Fibroblast of skin of left biceps (primary cell): ENCODE results near the gene PDPR.
"Not testable (repeated sequence)": the region's sequence is repeated elsewhere in the genome, so short reads cannot be mapped to it uniquely, and the experiment has no call there.

ENCODE experiments used
- DNase-seq, 2 experiments: peaks; one replicate each; pipeline ENCODE4 v3.0.0-alpha.2; 2013; ENCODE audit warnings: low read depth in 2 of 2

Gene PDPR

DNA sequence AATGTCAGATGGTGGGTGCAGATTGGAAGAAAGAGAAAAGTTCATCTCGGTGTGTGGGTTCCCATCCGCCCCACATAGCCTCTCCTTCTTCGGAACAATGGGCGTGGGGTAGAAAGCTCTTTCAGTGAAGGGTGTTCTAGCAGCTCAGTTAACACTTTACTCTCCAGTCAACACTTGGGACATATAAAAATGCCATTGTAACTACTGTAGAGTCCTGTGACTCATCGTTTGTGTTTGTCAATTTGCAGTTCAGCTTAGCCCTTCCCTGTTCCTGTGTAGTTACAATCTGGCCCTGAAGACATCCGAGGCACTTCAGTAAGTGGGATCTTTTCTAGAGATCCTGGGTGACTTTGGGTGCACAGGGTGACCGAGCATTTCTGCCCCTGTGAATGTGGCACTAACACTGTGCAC, 47.9 kb downstream of the PDPR start:
- no peak for DNase-seq

- no peak for DNase-seq
Observed at GRCh38 chr16:70163596-70163995, 49.5 kb downstream of the PDPR start.

GRCh38 chr16:70166688-70167087, 52.6 kb downstream of the PDPR start:
- DNase-seq: not testable (repeated sequence)

GRCh38 chr16:70173212-70173837, 59.2 kb downstream of the PDPR start, which contains the start of gene CLEC18C:
TSS of gene CLEC18C (plus strand) at chr16:70173787. CDS start at chr16:70174279, 492 bp downstream.
- DNase-seq: not testable (repeated sequence)

GRCh38 chr16:70173916-70174315, 59.8 kb downstream of the PDPR start:
- DNase-seq: not testable (repeated sequence)

DNA sequence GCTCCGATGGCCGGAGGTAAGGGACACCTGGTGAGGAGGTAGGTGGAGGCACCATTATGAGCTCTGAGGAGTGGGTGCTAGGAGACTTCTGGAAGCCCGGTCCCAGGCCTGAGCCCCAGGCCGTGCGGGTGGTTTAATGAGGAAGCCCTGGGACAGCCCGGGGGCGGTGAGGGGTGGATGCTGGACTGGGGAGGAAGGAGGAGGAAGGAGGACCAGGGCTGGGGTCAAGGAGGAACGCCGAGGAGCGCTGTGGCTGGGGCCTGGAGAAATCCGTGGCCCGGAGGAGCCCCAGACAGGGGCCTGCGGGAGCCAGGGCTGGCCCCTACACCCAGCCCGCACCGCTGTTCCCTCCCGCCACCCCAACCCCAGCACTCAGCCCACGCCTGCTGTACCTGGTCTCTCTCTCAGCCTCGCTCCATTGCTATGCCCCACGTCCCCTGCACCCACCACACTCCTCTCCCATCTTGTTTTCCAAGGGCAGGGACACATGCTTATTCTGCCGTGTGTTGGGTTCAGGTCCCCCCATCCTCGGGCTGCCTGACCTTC, 60.3 kb downstream of the PDPR start:
- not testable (repeated sequence) for DNase-seq

DNA sequence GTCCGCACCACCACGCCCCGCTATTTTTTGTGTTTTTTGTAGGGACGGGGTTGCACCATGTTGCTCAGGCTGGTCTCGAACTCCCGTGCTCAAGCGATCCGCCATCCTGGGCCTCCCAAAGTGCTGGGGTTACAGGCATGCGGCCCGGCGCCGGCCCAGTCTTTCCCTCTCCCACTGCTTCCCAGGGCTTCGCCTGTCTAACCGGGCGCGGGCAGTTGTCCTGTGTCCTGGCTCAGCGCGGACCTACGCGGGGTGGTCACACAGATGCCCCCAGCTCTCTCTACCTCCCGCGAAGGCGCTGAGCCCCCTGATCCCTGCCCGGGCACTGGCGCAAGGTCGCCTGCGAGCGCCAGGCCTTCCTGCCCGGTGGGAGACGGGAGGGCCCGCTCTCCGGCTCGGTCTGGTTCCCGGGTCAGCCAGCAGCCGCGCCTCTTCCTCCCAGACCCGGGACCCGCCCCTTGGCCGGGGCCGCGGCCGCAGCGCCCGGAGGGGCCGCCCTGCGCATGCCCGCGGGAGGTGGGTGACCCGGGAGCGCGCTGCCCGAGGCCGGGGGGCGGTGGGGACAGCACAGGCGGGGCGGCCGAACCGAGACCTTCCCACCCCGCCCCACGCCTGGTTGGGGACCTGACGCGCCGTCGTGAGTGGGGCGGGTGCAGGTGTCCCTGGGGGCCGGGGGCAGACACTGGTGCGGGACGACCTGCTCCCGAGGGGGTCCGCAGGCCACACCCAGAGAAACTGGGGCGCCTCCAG, 73.9 kb downstream of the PDPR start:
- DNase-seq: not testable (repeated sequence)

- DNase-seq: not testable (repeated sequence)
Observed at GRCh38 chr16:70188608-70188915, 74.4 kb downstream of the PDPR start.

DNA sequence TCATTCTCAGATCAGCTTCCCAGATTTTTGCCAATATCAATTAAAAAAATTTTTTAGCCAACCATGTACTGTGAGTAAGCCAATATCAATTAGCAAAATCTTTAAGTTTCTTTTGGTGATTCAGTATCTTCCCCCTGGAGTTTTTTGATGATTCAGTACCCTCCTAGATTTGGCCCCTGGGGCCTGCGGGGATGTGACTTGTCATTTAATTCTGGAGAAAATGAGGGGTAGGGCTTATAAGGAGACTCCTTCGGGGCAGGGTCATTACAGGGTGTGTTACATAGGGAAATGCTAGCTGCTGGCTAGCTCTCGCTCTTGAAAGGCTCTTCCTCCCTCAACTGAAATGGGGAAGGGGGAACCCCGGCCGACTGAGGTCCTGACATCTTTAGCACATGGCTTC, 76.4 kb downstream of the PDPR start:
- DNase-seq: not testable (repeated sequence)

- DNase-seq: not testable (repeated sequence)
Observed at GRCh38 chr16:70196683-70197300, 82.7 kb downstream of the PDPR start.

DNA sequence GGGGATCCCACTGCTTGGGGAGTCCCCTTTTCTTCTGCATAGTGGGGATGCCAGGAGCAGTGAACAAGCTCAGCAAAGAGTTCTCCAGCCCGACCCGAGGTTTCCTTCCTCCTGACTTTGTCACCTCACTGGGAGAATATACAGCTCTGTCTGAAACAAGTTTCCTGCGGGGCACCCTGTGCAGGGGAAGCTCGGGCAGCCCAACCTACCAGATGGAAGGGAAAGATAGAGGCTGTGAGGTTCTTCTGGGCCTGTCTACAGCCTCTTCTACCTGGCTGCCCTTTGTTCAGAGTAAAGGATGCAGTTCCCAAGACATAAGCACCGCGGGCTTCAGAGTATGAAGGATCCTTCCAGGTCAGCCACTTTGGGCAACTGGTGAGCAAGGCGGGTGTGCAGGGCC, 83.5 kb downstream of the PDPR start:
- not testable (repeated sequence) for DNase-seq

- DNase-seq: not testable (repeated sequence)
Observed at GRCh38 chr16:70198230-70198629, 84.1 kb downstream of the PDPR start.

GRCh38 chr16:70198666-70199065, 84.5 kb downstream of the PDPR start:
- not testable (repeated sequence) for DNase-seq

DNA sequence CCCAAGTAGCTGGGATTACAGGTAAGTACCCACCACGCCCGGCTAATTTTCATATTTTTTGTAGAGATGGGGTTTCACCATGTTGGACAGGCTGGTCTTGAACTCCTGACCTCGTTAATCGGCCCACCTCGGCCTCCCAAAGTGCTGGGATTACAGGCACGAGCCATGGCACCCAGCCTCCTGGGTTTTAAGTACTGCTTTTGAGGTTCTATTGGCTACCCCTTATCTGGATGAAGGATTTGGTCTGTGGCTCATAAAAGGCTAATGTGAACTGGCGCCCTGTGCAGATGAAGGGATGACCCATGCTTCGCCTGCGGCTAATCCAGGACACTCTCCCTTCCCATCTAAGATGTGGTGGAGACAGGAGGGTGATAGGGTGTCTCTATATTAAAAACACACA, 85.0 kb downstream of the PDPR start:
- not testable (repeated sequence) for DNase-seq

DNA sequence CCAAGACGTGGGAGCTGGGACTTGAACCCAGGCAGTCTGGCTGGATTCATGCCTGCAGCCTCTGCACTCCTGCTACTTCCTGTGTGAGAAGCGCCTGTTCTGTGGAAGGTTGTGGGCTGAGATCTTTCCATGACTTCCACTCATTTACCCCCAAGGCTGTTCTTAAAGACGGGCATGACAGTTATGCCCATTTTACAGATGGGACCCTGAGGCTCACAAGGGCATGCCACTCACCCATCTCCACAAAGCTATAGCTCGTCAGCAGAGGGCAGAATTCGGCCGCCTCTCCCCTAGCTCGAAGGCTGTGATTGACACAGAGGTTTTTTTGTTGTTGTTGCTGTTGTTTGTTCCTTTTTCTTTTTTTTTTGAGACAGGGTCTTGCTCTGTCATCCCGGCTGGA, 85.9 kb downstream of the PDPR start:
- not testable (repeated sequence) for DNase-seq

DNA sequence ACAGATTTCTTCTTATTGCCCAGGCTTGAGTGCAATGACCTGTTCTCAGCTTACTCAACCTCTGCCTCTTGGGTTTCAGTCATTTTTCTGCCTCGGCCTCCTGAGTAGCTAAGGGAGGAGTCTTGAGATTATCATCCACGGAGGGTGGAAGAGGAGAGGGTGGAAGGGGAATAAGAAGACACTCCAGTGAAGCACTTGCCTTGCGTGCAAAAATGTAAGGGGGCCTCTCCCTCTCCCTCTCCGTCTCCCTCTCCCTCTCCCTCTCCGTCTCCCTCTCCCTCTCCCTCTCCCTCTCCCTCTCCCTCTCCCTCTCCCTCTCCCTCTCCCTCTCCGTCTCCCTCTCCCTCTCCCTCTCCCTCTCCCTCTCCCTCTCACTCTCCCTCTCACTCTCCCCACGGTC, 89.4 kb downstream of the PDPR start:
- DNase-seq: not testable (repeated sequence)

DNA sequence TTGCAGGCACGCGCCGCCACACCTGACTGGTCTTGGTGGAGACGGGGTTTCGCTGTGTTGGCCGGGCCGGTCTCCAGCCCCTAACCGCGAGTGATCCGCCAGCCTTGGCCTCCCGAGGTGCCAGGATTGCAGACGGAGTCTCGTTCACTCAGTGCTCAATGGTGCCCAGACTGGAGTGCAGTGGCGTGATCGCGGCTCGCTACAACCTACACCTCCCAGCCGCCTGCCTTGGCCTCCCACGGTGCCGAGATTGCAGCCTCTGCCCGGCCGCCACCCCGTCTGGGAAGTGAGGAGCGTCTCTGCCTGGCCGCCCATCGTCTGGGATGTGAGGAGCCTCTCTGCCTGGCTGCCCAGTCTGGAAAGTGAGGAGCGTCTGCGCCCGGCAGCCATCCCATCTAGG, 89.9 kb downstream of the PDPR start:
- not testable (repeated sequence) for DNase-seq

GRCh38 chr16:70204668-70205405, 90.7 kb downstream of the PDPR start:
- not testable (repeated sequence) for DNase-seq

GRCh38 chr16:70206382-70206781, 92.2 kb downstream of the PDPR start:
- DNase-seq: not testable (repeated sequence)
